GM12865 (cell line): ENCODE measurements around the gene PDE11A.

ENCODE experiments used
- DNase-seq: peaks from one replicate; pipeline ENCODE4 v3.0.0; 2010; ENCODE audit warnings: low read depth
- H3K4me3 ChIP-seq: 2 replicates; pipeline ENCODE4 v1.5.1; 2011; ENCODE audit warnings: mild to moderate bottlenecking, low read depth, low read length, control low read depth
- CTCF ChIP-seq: IDR thresholded peaks from 2 replicates; pipeline ENCODE4 v1.5.1; 2011; ENCODE audit warnings: low read length, control low read depth, low read depth, inconsistent platforms; ENCODE audit not compliant: insufficient read depth; ENCODE audit errors: missing control alignments

Gene PDE11A

DNA sequence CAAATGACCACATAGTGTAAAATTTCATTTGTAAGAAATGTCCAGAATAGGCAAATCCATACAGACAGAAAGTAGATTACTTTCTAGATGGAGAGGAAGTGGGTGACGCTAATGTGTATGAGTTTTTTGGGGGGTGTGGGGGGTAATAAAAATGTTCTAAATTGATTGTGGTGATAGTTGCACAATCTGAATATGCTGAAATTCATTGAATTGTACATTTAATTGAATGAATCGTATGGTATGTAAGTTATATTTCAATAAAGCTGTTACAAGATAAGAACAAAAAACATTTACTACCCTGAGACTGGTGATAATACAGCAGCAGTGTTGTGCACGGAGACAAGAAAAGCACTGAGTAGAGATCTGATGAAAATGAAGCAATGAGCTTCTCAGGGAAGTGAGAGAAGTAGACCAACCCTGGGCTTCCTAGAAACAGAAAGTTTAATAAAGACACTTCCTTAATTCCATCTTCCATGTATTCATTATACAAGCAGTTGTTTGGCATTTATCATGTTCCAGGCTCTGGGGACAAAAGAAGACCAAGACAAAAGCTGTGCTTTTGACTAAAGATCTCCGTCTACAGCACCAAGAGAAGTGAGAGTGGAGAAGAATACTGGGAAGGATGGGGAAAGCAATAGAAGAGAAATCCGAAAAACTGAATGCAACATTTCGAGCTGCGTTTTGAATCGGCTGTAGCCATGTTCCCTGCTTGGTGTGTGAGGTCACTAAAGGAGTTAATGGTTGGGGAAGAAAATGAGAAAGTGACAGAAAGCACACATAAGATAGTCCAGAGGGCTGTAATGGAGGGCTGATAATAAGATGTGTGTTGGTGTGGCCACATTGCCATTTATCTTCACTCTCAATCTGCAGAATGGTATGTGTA is 1.8 kb upstream of the PDE11A start:
- TF ChIP-seq CTCF, result no peak
- H3K4me3 ChIP-seq, result no peak overlapping the region
- no peak for DNase-seq

- no peak overlapping the region for H3K4me3 ChIP-seq
- TF ChIP-seq CTCF, result no peak
- DNase-seq, result no peak
These were observed 586 bp downstream of the PDE11A start for GRCh38 chr2:178072000-178072382.

DNA sequence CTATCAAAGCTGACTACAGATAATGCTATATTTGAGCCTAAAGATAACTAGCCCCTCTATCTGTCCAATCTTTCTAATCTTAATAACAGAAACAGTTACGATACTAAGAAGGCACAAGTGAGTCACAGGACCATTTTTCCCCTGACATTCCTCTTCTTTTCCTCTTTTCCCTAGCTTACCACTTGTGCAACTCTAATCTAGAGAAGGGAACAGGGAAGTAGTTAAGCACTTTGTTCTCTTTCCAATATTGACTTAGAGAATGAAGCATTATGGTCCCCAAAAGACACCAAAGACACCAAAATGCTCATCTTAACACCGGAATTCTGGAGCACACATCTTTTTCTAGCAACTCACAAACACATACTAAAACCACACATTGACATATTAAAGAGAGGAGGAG is 1.8 kb downstream of the PDE11A start:
- DNase-seq, result no peak

GRCh38 chr2:178069551-178069950 is 3.0 kb downstream of the PDE11A start:
- no peak for TF ChIP-seq CTCF
- DNase-seq, result no peak

More for the DNA sequence above, 1.8 kb downstream of the PDE11A start:
- TF ChIP-seq CTCF, result no peak
- H3K4me3 ChIP-seq, result no peak overlapping the region

DNA sequence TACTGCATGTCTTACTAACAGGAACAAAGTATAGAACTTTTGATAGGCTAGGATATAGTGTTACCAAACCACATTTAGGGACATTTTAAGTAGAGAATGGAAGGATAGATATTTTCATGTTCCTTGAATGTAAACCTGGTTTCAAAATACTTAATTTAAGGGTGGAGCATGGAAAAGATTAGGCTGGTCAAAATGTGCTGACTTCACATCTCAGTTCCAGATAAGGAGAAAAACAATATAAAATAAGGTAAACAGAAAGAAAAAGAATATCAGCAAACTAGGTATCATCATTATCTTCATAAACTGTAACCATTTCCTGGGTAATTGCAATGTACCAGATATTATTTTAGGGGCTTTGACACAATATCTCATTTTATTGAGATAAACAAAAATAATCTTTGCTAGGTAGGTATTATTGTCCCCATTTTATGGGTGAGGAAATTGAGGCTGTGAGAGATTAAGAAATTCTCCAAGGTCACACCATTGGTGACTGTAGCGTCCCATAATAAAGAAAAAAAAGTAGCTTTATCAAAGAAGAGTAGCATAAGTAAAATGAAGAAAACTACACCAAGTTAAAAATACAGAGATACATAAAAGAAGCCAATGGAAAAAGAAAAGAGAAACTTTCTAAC is 3.6 kb downstream of the PDE11A start:
- DNase-seq, result no peak
- no peak overlapping the region for H3K4me3 ChIP-seq
- no peak for TF ChIP-seq CTCF

More at GRCh38 chr2:178069551-178069950, 3.0 kb downstream of the PDE11A start:
- no peak overlapping the region for H3K4me3 ChIP-seq

- no peak for TF ChIP-seq CTCF
- no peak overlapping the region for H3K4me3 ChIP-seq
- DNase-seq, result no peak
These were observed 5.5 kb downstream of the PDE11A start for GRCh38 chr2:178066890-178067669.
